Measurements from ENCODE around the gene COLEC11. TPM values are rescaled to one million over a fixed set of nuclear protein-coding genes. Genes with fewer than 3 reads are reported as not detected.

COLEC11 gene
- total RNA-seq: not detected

DNA sequence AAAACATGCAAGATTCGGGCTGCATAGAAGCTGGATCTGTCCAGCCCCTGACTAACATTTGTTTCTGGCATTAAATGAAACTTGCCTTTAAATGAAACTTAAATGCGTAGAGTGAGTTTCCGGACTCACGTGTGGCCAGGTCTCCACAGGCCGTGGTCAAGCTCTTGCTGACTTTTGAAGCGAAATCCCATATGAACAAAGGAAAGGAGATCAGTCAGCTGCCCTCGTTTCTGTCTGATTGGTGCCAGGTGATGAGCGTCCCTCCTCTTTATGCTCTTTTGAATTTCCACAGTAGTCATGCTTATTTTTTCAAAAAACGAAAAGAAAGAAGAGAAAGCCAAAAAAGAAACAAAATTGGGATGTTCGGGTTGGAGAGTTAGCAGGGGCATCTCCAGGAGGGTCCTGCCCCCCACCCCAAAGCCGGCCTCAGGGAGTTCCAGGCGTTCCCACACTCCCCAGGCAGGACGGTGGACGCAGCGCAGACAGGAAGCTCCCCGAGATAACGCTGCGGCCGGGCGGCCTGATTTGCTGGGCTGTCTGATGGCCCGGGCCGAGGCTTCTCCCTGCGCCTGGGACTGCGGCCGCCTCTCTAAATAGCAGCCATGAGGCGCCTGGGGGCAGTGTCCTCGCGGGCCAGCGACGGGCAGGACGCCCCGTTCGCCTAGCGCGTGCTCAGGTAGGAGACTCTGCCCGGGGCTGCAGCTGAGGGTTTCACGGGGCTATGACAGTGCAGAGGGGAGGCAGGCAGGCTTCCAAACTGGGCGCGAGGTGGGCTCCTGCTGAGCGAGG lies at the start of gene COLEC11:
Gene COLEC11, plus strand, starts transcription at position 620 of the 789 bp plus-strand sequence. CDS start 9,229 bp downstream, outside the sequence.
- Histone ChIP-seq H3K4me1 (peaks cover 9% of the 10 kb centered on the region), H3K27ac (peak within 1 kb of the TSS; percentile 1), H3K36me3 (no peaks in the 10 kb centered on the region), H3K9me3 (no peaks in the 10 kb centered on the region), H3K4me3 (peak within 1 kb of the TSS; percentile 25 to 29), H3K27me3 (no peaks in the 10 kb centered on the region)
- TF ChIP-seq, protein P1, sequence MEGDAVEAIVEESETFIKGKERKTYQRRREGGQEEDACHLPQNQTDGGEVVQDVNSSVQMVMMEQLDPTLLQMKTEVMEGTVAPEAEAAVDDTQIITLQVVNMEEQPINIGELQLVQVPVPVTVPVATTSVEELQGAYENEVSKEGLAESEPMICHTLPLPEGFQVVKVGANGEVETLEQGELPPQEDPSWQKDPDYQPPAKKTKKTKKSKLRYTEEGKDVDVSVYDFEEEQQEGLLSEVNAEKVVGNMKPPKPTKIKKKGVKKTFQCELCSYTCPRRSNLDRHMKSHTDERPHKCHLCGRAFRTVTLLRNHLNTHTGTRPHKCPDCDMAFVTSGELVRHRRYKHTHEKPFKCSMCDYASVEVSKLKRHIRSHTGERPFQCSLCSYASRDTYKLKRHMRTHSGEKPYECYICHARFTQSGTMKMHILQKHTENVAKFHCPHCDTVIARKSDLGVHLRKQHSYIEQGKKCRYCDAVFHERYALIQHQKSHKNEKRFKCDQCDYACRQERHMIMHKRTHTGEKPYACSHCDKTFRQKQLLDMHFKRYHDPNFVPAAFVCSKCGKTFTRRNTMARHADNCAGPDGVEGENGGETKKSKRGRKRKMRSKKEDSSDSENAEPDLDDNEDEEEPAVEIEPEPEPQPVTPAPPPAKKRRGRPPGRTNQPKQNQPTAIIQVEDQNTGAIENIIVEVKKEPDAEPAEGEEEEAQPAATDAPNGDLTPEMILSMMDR (IDR thresholded peaks at IDR 0.05): no peak
- TF ChIP-seq POLR2A (IDR thresholded peaks at IDR 0.05) (no peak), POLR2AphosphoS5 (IDR thresholded peaks at IDR 0.05; ENCODE audit: insufficient read depth in 1 of 2, low read depth in 1 of 2) (no peak)
- intact Hi-C loops (cut with DNase I): no loop called here
- DNase-seq (ENCODE audit: extremely low spot score in 2 of 2): no peak

DNA sequence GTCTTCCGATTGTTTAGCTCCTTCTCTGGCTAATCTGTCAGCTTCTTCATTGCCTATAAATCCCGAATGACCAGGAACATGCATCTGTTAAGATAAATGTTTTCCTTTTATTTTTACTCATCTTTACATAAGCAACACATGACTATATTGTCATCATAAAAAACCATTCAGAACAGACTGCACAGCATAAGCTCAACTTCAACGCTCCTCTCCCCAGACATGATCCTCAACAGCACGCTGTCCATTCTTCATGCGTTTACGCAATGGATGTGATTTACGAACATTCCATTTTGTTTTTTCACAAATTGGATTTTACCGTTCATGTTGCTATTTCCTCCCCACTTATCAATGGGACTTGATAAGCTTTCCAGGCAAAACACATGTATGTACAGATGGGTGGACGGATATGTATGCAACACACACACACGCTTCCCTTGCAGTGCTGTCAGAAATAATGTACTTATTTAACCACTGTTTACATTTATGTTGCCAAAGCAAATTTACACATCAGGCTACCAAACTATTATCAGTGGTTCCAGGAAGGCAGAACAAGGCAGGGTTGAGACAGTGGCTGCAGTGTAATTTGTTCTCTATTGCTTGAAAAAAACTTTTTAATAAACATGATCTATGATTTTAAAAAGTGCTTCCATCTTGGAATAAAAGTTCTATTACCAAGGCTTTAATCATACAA lies 49.0 kb upstream of the COLEC11 start:
- Histone ChIP-seq H3K4me3 (no peak overlapping the region), H3K9me3 (no peaks in the 10 kb centered on the region), H3K36me3 (peaks cover 0 to 86% of the 10 kb centered on the region in 2 donors), H3K27ac (no peak overlapping the region), H3K4me1 (no peaks in the 10 kb centered on the region), H3K27me3 (no peaks in the 10 kb centered on the region)
- no peak for DNase-seq (ENCODE audit: extremely low spot score in 2 of 2)
- no peak for TF ChIP-seq POLR2A (IDR thresholded peaks at IDR 0.05)
- intact Hi-C loops (cut with DNase I): no loop called here

DNA sequence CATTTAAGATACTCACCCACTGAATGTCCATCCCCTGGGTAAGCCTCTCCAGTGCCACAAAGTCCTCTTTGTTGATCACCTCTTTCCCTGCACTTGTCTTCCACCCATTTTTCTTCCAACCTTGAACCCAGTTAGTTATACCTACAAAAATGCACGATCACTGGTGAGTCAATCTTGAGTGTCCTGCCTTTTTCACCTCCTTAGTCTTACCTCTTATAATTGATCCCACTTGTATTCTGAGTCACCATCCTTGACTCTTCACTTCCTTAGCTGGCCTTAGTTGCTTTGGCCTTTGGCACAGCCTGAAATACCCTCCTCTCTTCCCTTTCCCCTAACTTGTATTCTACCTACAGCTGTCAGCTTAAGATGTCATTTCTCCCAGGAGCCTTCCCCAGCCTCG lies 47.0 kb upstream of the COLEC11 start:
- Histone ChIP-seq H3K27me3 (no peaks in the 10 kb centered on the region), H3K27ac (no peak overlapping the region), H3K4me3 (no peak overlapping the region), H3K4me1 (no peaks in the 10 kb centered on the region), H3K9me3 (no peaks in the 10 kb centered on the region), H3K36me3 (peaks cover 0 to 90% of the 10 kb centered on the region in 2 donors)
- no peak for DNase-seq (ENCODE audit: extremely low spot score in 2 of 2)
- TF ChIP-seq, protein P1 (IDR thresholded peaks at IDR 0.05): no peak
- TF ChIP-seq POLR2A (IDR thresholded peaks at IDR 0.05): no peak
- intact Hi-C loops (cut with DNase I): no loop called here

DNA sequence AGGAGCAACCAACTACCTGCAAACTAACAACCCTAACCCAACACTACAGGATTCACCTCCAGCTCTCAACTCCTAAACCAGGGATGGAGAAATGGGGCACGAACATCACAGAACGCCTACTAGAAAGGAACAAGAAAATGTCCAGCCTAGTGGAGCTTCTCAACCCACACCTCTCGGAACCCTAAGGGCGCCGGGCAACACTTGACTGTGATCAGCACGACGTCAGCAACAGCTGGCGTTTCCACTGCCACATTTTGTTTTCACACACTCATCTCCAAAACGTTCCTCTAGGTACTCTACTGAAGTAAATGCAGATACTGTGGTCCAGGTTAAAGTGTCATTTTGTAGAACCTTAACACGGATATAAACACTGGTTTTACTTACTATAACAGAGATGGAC lies 41.0 kb upstream of the COLEC11 start:
- no peak for TF ChIP-seq POLR2A (IDR thresholded peaks at IDR 0.05)
- DNase-seq (ENCODE audit: extremely low spot score in 2 of 2): no peak
- H3K4me1 ChIP-seq: peaks cover 14% of the 10 kb centered on the region
- H3K27me3 ChIP-seq: no peaks in the 10 kb centered on the region
- H3K9me3 ChIP-seq: no peaks in the 10 kb centered on the region
- H3K27ac ChIP-seq: no peak overlapping the region
- peaks cover 0 to 70% of the 10 kb centered on the region in 2 donors for H3K36me3 ChIP-seq
- no peak overlapping the region for H3K4me3 ChIP-seq
- intact Hi-C loops (cut with DNase I): no loop called here

DNA sequence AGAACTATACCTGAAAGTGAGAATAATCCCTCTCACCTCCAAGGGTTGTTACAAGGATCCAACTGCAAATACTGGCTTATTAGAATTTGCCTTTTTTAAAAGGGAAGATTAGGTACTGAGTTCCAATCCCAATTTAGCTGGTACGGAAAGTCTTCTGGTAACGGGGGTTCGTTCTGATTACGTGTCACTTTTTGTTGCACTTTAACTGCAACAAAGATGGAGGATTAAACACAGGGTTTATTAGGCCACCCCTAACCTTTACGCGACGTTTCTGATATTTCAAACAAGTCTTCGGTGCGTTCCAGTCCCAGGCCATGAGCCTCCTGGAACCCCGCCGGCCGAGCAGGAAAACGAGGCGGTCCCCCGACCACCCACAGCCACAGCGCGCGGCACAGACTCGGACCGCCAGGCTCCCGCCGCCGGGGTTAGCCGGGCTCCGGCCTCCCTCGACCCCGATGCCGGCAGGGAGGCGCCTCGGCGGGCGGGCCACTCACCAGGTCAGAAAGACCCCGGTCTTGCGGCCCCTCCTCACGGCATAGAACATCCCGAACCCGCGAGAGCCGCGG lies 37.2 kb upstream of the COLEC11 start:
- Histone ChIP-seq H3K27me3 (no peaks in the 10 kb centered on the region), H3K4me3 (peak overlapping the region; percentile 91 to 96), H3K9me3 (no peaks in the 10 kb centered on the region), H3K27ac (peak overlapping the region; percentile 78), H3K4me1 (peaks cover 19% of the 10 kb centered on the region), H3K36me3 (peaks cover 0 to 34% of the 10 kb centered on the region in 2 donors)
- DNase-seq (ENCODE audit: extremely low spot score in 2 of 2): no peak
- TF ChIP-seq POLR2AphosphoS5 (IDR thresholded peaks at IDR 0.05; ENCODE audit: insufficient read depth in 1 of 2, low read depth in 1 of 2) (no peak), POLR2A (IDR thresholded peaks at IDR 0.05) (no peak)
- intact Hi-C loops (cut with DNase I): loop anchor here (1.0 to 2.0 kb wide), 2 partner anchors 18 to 21 kb away; partner anchors contain the start of gene RPS7

DNA sequence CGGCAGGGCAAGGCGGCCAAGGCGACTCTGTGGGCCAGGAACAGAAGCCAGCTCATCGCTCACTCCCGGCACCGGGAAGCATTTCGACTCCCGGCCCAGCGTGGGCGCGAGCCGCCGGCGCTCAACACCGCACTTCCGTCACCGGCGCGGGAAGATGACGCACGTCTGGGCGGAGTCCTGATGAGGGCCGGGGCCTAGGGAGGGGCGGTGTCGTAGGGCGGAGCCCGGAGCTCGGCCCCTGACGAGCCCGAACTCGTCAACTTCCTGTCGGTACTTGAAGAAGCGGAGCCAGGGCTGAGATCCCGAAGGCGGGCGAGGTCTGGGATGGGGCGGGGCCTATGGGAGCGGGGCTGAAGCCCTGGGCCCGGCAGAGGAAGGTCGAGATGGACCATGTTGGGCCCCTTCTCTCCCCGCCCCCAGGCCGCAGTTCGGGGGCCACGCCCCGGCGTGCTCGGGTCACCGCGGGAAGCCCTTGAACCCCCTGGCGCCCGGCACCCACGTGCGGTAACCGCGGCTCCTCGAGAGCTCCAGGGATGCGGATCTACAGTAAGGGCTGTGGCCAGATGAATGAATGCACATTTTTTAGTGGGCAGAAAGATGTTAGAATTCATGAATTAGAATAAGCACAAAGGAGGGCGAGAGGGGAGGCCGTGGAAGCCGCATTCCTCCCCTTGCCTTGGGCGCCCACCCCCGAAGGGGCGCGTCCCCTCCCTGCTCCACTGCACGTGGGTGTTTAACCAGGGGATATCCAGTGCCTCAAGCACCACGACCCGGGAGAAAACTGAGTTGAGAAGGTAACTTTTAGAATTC lies 36.5 kb upstream of the COLEC11 start, which contains the start of gene RNASEH1:
Gene RNASEH1, minus strand, starts transcription at position 129 of the 810 bp plus-strand sequence. Its CDS starts 73 bp downstream, at position 56.
- intact Hi-C loops (cut with DNase I): loop anchor here (1.0 to 2.0 kb wide), 2 partner anchors 17 to 22 kb away; partner anchors contain the start of gene RPS7
- TF ChIP-seq POLR2A (IDR thresholded peaks at IDR 0.05) (peak in 1 of 2 donors; percentile 71), POLR2AphosphoS5 (IDR thresholded peaks at IDR 0.05; ENCODE audit: insufficient read depth in 1 of 2, low read depth in 1 of 2) (peak; percentile 98)
- TF ChIP-seq, protein P1 (IDR thresholded peaks at IDR 0.05): no peak
- H3K4me1 ChIP-seq: peaks cover 19% of the 10 kb centered on the region
- H3K4me3 ChIP-seq: peak within 1 kb of the TSS; percentile 91 to 96
- H3K27ac ChIP-seq: peak within 1 kb of the TSS; percentile 78
- peaks cover 0 to 27% of the 10 kb centered on the region in 2 donors for H3K36me3 ChIP-seq
- no peaks in the 10 kb centered on the region for H3K9me3 ChIP-seq
- no peaks in the 10 kb centered on the region for H3K27me3 ChIP-seq
- peak in 1 of 2 donors; percentile 98 for DNase-seq (ENCODE audit: extremely low spot score in 2 of 2)
